Left cardiac atrium (tissue), 4 donors: Measurements from ENCODE around the gene LRP3. TPM values are rescaled to one million over a fixed set of nuclear protein-coding genes. Genes with fewer than 3 reads are reported as not detected.

ENCODE experiments used
- ATAC-seq, 2 donors: fragments of 200-7000 bp; cut with Tn5 transposase; one replicate each; pipeline ENCODE4 v1.9.1; 2020; ENCODE audit warnings: mild to moderate bottlenecking in 2 of 2, moderate library complexity in 2 of 2
- DNase-seq: peaks from one replicate; pipeline ENCODE4 v3.0.0-alpha.2; 2020
- intact Hi-C, 2 donors: fragments of 100-400 bp; cut with DNase I; formaldehyde crosslinking; loops; one replicate each; pipeline versions ENCODE4 v1.14.1 to v1.15.1; 2022 to 2023
- total RNA-seq, 2 donors: library from RNA; stranded (reverse); fragmentation: NEBNext Ultra II Directional; extraction: Animal tissue kit (Norgen Biotek cat#: 25700); gene quantifications; one replicate each; pipeline ENCODE4 v1.2.1, GENCODE V29; 2021
- donor health status: DM: no; HTN: yes; CAD: no.
- donor health status: DM: no; HTN: yes; CAD: no; lungs with severe emphysema.
- donor health status: DM: yes; HTN: yes; CAD: no.
- donor health status: Dilated cardiomyopathy.

LRP3 gene
- total RNA-seq, 2 donors from 2014 or later = 16.2 to 22.1 TPM

DNA sequence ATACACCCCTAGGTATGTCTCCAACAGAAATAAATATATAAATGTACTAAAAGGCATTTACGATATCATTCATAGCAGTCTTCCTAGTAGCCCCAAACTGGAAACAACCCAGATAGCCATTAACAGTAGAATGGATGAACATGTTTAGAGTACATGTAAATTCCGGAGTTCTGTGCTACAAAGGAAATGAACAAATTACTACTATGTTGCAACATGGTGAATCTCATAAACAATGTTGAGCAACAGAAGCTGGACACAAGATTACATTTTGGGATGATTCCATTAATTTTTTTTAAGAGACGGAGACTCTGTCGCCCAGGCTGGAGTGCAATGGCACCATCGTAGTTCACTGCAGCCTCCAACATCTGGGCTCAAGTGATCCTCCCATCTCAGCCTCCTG, 37.4 kb downstream of the LRP3 start:
- ATAC-seq (no peak), DNase-seq (no peak)
- intact Hi-C loops = loop anchor here in 1 of 2 donors (10.0 kb wide), 1 partner anchor 543 kb away; no protein-coding TSS in a partner anchor

- ATAC-seq (no peak), DNase-seq (no peak)
- intact Hi-C loops = loop anchor here in 1 of 2 donors (10.0 kb wide), 1 partner anchor 542 kb away; no protein-coding TSS in a partner anchor
Measured at GRCh38 chr19:33232656-33233055, 38.5 kb downstream of the LRP3 start.

GRCh38 chr19:33233056-33233873, 39.1 kb downstream of the LRP3 start:
- DNase-seq = no peak
- no peak for ATAC-seq
- intact Hi-C loops = loop anchor here in 1 of 2 donors (10.0 kb wide), 1 partner anchor 542 kb away; no protein-coding TSS in a partner anchor

GRCh38 chr19:33234092-33234491, 40.0 kb downstream of the LRP3 start:
- ATAC-seq (no peak), DNase-seq (no peak)
- intact Hi-C loops = loop anchor here (2.0 to 10.0 kb wide), 2 partner anchors 173 to 541 kb away; no protein-coding TSS in a partner anchor

GRCh38 chr19:33234736-33235135, 40.6 kb downstream of the LRP3 start:
- DNase-seq (no peak), ATAC-seq (no peak)
- intact Hi-C loops = loop anchor here (2.0 to 10.0 kb wide), 3 partner anchors 172 to 540 kb away; no protein-coding TSS in a partner anchor

DNA sequence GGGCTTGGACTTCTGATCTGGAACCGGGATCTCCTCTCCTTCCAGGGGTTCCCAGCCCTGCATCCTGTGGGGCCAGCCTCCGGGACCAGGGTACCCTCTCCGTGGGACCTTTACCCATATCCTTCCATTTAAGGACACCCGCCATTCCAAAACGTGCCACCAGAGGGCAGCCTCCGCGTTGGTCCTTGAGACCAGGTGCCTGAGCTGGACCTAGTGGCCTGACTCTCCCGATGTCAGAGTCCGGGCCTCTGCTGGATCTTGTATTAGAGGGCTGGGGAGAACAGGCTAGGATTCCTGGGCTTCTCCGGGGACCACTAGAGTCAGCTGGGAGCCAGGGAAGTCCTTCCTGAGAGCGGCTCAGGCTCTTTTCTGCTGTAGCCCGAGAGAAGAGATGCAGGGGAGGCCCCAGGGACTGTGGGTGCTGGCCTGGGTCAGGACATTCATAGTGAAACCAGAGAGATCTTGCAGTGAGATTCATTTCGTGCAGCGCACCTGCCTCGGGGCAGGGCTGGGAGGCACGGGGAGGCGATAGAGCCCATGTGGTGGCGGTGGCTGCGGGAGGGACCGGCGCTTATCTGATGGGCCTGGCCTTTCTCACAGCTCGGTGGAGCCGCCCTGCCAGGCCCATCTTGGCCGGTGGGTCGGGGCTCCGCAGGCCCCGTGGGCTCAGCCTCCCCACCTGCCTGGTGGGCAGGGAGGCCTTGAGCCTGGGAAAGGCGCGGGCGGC, 41.3 kb downstream of the LRP3 start:
- ATAC-seq (peak; percentile 66 to 75), DNase-seq (peak; percentile 81)
- intact Hi-C loops = loop anchor here (2.0 to 10.0 kb wide), 3 partner anchors 171 to 539 kb away; no protein-coding TSS in a partner anchor

- intact Hi-C loops = loop anchor here (2.0 to 10.0 kb wide), 3 partner anchors 171 to 539 kb away; no protein-coding TSS in a partner anchor
- ATAC-seq (no peak), DNase-seq (no peak)
Measured at GRCh38 chr19:33235996-33236350, 41.8 kb downstream of the LRP3 start.

DNA sequence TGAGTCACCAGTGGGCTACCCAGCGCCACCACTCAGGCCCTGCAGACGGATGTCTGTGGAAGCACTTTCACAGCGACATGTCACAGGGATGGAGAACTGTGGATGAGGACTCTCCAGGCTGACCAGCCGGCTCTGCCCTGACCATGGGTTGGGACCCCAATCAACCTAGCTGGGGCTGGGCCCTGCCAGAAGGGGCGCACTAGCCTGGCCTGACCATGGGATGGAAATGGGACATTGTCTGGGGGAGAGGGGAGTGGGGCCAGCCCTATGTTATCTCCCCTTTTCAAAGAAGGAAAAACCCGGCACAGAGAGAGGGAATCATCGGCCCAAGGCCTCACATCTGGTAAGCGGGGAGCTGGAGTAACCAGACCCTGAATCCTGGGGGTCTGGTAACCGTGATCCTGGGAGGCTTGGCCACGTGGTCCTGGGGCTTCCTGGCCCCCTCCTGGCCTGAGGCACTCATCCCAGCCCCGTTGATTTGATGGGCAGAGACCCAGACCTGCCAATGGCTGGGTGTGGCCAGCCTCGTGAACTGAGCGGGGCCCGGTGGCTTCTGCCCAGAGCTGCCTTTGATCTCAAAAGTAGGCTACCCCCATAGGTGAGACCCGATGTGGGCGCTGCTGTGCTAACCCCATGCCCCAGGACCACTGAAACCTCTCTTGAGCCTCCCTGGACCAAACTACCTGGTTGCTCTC, 42.7 kb downstream of the LRP3 start:
- DNase-seq (no peak), ATAC-seq (no peak)
- intact Hi-C loops = loop anchor here in 1 of 2 donors (5.0 to 10.0 kb wide), 2 partner anchors 170 to 538 kb away; no protein-coding TSS in a partner anchor

- ATAC-seq (no peak), DNase-seq (no peak)
- intact Hi-C loops = loop anchor here in 1 of 2 donors (5.0 to 10.0 kb wide), 2 partner anchors 169 to 536 kb away; no protein-coding TSS in a partner anchor
Measured at GRCh38 chr19:33238481-33239149, 44.5 kb downstream of the LRP3 start.

DNA sequence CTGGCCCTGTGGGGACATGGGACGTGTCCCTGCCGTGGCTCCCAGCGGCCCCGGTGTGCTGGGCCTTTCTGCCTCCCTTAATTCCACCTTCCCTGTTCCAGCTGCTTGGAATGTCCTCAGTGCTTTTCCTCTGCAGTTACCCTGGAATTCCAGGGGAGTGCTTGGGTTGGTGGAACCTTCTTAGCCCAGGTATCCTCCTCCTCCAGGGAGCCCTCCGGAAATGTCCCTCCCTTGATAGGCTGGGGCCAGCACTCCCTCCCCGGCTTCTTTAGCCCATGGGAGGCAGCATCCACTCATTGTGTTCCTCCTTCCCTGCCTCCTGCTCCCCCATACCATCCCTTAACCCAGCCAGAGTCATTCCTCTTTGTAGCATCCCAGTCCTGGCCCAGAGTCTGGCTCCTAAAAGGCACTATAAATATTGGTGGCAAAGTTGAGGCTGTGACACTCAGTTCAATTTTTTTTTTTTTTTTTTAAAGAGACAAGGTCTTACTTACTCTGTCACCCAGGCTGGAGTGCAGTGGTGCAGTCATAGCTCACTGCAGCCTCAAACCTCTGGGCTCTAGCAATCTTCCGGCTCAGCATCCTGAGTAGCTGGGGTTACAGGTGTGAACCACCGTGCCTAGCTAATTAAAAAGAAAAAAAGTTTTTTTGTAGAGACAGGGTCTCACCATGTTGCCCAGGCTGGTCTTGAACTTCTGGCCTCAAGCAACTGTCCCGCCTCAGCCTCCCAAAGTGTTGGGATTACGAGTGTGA, 45.3 kb downstream of the LRP3 start:
- ATAC-seq = no peak
- no peak for DNase-seq
- intact Hi-C loops = loop anchor here in 1 of 2 donors (5.0 to 10.0 kb wide), 2 partner anchors 168 to 535 kb away; no protein-coding TSS in a partner anchor

- DNase-seq (no peak), ATAC-seq (no peak)
- intact Hi-C loops = loop anchor here in 1 of 2 donors (10.0 kb wide), 1 partner anchor 525 kb away; no protein-coding TSS in a partner anchor
Measured at GRCh38 chr19:33240181-33240771, 46.1 kb downstream of the LRP3 start.

DNA sequence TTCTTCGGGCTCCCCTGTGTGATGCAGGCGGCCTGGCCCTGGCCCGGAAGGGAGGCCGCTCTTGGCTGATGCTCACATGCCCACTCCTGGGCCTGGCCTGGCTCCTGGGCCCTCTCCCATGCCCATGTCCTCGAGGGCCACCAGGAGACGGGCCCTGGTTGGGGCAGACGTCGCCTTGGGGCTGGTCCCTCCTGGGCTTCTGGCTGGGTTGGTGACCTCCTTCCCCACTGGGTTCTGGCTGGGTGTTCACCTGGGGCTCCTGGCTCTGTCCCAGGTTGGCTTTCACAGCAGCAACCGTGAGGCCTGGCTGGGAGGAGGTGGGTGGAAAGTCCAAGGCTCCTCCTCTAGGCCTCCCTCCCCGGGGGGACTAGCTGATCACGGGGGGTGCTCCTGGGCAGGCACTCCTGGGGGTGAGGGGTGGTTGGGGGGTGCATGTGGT, 47.0 kb downstream of the LRP3 start:
- ATAC-seq = peak in 1 of 2 donors; percentile 80

GRCh38 chr19:33241530-33242101, 47.5 kb downstream of the LRP3 start:
- ATAC-seq = peak; percentile 35 to 55
- DNase-seq = no peak

More for the DNA sequence above, 47.0 kb downstream of the LRP3 start:
- no peak for DNase-seq
- intact Hi-C loops = loop anchor here in 1 of 2 donors (10.0 kb wide), 1 partner anchor 524 kb away; no protein-coding TSS in a partner anchor

DNA sequence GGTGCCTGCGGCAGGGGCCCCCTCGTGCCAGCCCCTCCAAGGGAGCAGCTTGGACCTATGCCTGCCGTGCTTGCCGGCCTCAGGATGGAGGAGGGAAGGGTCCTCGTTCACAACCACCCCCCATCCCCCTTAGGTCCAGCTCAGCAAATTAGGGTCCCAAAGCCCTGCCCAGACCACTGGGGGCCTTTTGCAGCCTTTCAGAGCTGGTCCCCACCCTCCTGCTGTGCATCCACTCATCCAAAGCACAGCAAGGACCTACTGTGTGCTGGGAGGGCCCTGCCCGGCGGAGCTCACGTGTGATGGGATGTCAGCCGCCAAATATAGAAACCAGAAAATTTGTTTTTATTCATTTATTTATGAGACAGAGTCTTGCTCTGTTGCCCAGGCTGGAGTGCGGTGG, 48.0 kb downstream of the LRP3 start:
- no peak for DNase-seq
- intact Hi-C loops = loop anchor here in 1 of 2 donors (10.0 kb wide), 1 partner anchor 523 kb away; no protein-coding TSS in a partner anchor
- no peak for ATAC-seq

More at GRCh38 chr19:33241530-33242101, 47.5 kb downstream of the LRP3 start:
- intact Hi-C loops = loop anchor here in 1 of 2 donors (10.0 kb wide), 1 partner anchor 523 kb away; no protein-coding TSS in a partner anchor

DNA sequence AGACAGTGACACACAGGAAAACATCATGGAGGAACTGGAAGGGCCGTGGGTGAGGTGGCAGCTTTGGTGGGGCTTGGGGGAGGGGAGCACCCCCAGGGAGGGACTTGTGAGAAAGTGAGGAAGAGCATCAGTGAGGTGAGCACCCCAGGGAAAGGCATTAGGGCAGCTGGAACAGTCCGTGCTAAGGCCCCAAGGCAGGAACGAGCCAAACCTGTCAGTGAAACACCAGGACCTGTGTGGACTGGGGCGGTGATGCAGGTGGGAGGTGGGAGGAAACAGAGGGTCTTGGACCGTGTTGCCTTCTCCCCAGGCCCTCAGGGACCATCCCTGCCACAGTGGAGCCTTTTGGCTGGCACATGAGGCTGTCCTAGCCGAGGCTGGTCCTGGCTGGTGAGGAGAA, 48.8 kb downstream of the LRP3 start:
- intact Hi-C loops = loop anchor here in 1 of 2 donors (10.0 kb wide), 1 partner anchor 522 kb away; no protein-coding TSS in a partner anchor
- no peak for ATAC-seq
- DNase-seq = no peak

DNA sequence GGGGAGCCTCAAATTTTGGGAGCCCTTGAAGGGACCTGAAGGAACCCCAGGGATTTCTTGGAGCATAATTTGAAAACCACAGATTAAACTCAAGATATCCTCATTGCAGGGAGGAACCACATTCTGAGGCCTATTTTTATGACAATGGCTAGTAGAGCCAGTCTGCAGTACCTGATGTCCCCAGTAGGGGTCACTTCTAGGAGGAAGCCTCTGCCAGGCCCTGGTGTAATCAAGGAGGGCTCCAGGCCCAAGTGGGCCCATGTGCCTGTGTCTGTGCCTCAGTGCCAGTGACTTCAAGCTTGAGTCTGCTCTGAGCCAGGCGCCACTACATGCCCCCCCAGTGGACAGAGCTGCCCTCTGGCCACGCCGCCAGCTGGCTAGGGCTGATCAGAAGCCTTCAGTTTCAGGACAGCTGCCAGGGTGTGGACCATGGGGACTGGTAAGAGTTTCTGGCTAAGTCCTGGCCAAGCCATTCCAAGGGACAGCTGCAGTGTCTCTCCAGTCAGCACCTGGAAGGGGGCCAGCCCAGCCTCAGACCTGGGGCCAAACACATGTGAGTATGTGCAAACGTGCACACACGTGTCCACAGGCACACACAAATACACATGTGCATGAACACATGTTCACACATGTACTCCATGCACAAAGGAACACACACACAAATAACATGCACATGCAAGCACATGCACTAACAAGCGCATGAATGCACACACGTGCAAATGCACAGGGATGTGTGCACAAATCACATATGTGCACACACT, 52.0 kb downstream of the LRP3 start:
- peak; percentile 43 for DNase-seq
- intact Hi-C loops = loop anchor here in 1 of 2 donors (10.0 kb wide), 1 partner anchor 519 kb away; no protein-coding TSS in a partner anchor

More for the DNA sequence above, 52.0 kb downstream of the LRP3 start:
- ATAC-seq = peak in 1 of 2 donors; percentile 70
